Activated CD4-positive, alpha-beta memory T cell treated with anti-CD3 and anti-CD28 coated beads, Interleukin-2, amount 10 ng/mL, durations not matched to agents 7 days and 5 days (primary cell): ENCODE data around the gene STPG1. TPM values are rescaled to one million over a fixed set of nuclear protein-coding genes. Genes with fewer than 3 reads are reported as not detected.

Experiments
- CTCF ChIA-PET: fragments of 350-600 bp; sonication (Branson Sonifier 250); formaldehyde crosslinking; loops from one replicate; lab custom pipeline; 2021; ENCODE audit warnings: antibody characterized with exemption, inconsistent platforms; lab: Charles Lee
- POLR2A ChIA-PET: fragments of 350-600 bp; sonication (Branson Sonifier 250); formaldehyde crosslinking; loops from one replicate; lab custom pipeline; 2021; ENCODE audit warnings: antibody characterized with exemption; lab: Charles Lee
- DNase-seq: peaks from one replicate; pipeline ENCODE4 v3.0.0-alpha.2; 2020
- H3K27ac Mint-ChIP-seq: one replicate; pipeline ENCODE4 v1.8.0; 2021; ENCODE audit warnings: mild to moderate bottlenecking, mixed read lengths
- H3K27me3 Mint-ChIP-seq: one replicate; pipeline ENCODE4 v1.8.0; 2021; ENCODE audit warnings: mixed read lengths
- H3K36me3 Mint-ChIP-seq: one replicate; pipeline ENCODE4 v1.8.0; 2021; ENCODE audit warnings: low read depth, mixed read lengths
- H3K4me1 Mint-ChIP-seq: one replicate; pipeline ENCODE4 v1.8.0; 2021; ENCODE audit warnings: mixed read lengths
- H3K4me3 Mint-ChIP-seq: one replicate; pipeline ENCODE4 v1.8.0; 2021; ENCODE audit warnings: mild to moderate bottlenecking, mixed read lengths
- H3K9me3 Mint-ChIP-seq: one replicate; pipeline ENCODE4 v1.8.0; 2021; ENCODE audit warnings: mixed read lengths
- total RNA-seq, 2 experiments: library from RNA; stranded (reverse); gene quantifications; one replicate each; pipeline ENCODE4 v1.2.3, GENCODE V29; 2021

Gene STPG1
- total RNA-seq, 2 experiments from 2014 or later: 9.1 to 9.5 TPM

DNA sequence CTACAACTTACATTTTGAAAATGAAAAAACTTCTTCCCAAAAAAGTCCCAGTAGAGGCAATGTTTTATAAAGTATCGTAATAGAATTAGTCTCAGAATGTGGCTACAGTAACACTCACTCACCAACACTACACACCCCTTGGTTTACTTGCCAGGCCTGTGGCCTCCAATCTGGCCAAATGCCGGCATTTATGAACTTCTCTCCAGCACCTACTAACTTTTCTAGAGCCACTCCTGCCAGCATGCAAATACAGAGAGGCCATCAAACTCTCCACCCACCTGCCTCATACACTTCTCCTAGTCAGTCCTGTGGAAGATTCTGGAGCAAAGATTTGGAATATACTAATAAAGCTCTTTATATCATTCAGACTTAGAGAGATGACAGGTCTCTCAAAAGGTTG lies 32.3 kb downstream of the STPG1 start:
- Mint-ChIP-seq H3K27me3 (no peaks in the 10 kb centered on the region), H3K9me3 (no peaks in the 10 kb centered on the region), H3K27ac (no peak overlapping the region), H3K36me3 (peaks cover 7% of the 10 kb centered on the region), H3K4me1 (peaks cover 27% of the 10 kb centered on the region), H3K4me3 (no peak overlapping the region)
- CTCF ChIA-PET: interaction anchor here (1.8 to 2.5 kb wide), 2 partner anchors 9 to 183 kb away, joined by 6 to 8 read pairs; no protein-coding TSS in a partner anchor
- POLR2A ChIA-PET: no interaction called here
- DNase-seq: no peak

DNA sequence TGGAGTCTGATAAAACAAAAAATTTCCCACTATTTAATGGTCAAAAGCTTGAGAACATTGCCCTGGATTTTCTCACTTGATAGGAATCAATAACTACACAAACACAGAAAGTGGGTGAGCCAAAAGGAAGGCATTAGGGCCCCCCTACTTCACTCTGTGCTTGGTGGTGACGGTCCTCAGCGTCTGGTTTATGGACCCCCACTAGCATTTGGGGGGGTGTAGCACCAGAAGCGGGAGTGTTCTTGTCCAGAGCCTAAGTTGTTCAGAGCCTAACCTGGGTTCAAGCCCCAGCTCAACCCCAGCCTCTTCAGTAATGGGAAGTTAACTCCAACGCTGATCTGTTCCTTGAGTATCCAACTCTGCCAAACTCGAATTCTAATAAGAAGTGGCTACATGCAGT lies 33.1 kb downstream of the STPG1 start:
- CTCF ChIA-PET: interaction anchor here (1.0 to 2.5 kb wide), 3 partner anchors 10 to 182 kb away, joined by 3 to 8 read pairs (median 6); no protein-coding TSS in a partner anchor
- Mint-ChIP-seq H3K27ac (no peak overlapping the region), H3K36me3 (peaks cover 7% of the 10 kb centered on the region)

GRCh38 chr1:24379733-24380315 lies 33.8 kb downstream of the STPG1 start:
- ChIA-PET CTCF (interaction anchor here (1.0 to 2.5 kb wide), 3 partner anchors 11 to 181 kb away, joined by 3 to 8 read pairs (median 6); no protein-coding TSS in a partner anchor), POLR2A (no interaction called here)
- peaks cover 14% of the 10 kb centered on the region for H3K4me1 Mint-ChIP-seq
- DNase-seq: no peak
- peaks cover 7% of the 10 kb centered on the region for H3K36me3 Mint-ChIP-seq
- H3K27ac Mint-ChIP-seq: no peak overlapping the region
- H3K27me3 Mint-ChIP-seq: no peaks in the 10 kb centered on the region
- no peak overlapping the region for H3K4me3 Mint-ChIP-seq
- no peaks in the 10 kb centered on the region for H3K9me3 Mint-ChIP-seq

More for the DNA sequence above, 33.1 kb downstream of the STPG1 start:
- H3K4me1 Mint-ChIP-seq: peaks cover 21% of the 10 kb centered on the region
- POLR2A ChIA-PET: no interaction called here
- no peaks in the 10 kb centered on the region for H3K27me3 Mint-ChIP-seq
- no peaks in the 10 kb centered on the region for H3K9me3 Mint-ChIP-seq
- no peak overlapping the region for H3K4me3 Mint-ChIP-seq
- DNase-seq: no peak

GRCh38 chr1:24374891-24375786 lies 38.4 kb downstream of the STPG1 start:
- Mint-ChIP-seq H3K4me3 (no peak overlapping the region), H3K9me3 (no peaks in the 10 kb centered on the region), H3K27ac (no peak overlapping the region), H3K27me3 (no peaks in the 10 kb centered on the region), H3K4me1 (no peaks in the 10 kb centered on the region), H3K36me3 (peaks cover 2% of the 10 kb centered on the region)
- ChIA-PET POLR2A (no interaction called here), CTCF (no interaction called here)
- no peak for DNase-seq

DNA sequence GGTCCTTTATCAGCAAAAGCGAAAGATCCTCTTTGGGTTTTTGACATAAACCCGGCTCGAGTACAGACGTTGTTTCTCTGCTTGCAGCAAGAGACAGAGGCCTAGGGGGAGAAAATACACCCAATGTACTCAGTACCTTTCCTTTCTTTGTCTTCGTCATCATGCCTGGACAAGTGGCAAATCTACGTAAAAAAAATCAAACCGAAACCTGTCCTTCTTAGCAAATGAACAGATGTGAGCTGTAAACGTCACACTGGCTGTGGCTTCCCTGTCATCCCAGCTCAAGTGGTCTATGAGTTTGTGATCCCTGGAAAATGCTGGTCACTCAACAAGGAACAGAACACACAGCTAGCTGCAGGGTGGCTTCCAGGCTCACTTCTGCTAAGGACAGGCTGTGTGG lies 39.9 kb downstream of the STPG1 start:
- Mint-ChIP-seq H3K27me3 (no peaks in the 10 kb centered on the region), H3K27ac (no peak overlapping the region), H3K36me3 (no peaks in the 10 kb centered on the region), H3K4me3 (no peak overlapping the region), H3K9me3 (no peaks in the 10 kb centered on the region), H3K4me1 (no peaks in the 10 kb centered on the region)
- no peak for DNase-seq
- ChIA-PET CTCF (interaction anchor here (1.6 kb wide), 1 partner anchor 18 kb away, joined by 6 read pairs; no protein-coding TSS in a partner anchor), POLR2A (interaction anchor here (1.4 kb wide), 1 partner anchor 11 kb away, joined by 3 read pairs; no protein-coding TSS in a partner anchor)

- POLR2A ChIA-PET: interaction anchor here (1.4 kb wide), 1 partner anchor 12 kb away, joined by 3 read pairs; no protein-coding TSS in a partner anchor
- Mint-ChIP-seq H3K36me3 (no peaks in the 10 kb centered on the region), H3K9me3 (no peaks in the 10 kb centered on the region), H3K27me3 (no peaks in the 10 kb centered on the region), H3K4me3 (no peak overlapping the region), H3K4me1 (no peaks in the 10 kb centered on the region), H3K27ac (no peak overlapping the region)
- DNase-seq: no peak
- CTCF ChIA-PET: interaction anchor here (1.6 kb wide), 1 partner anchor 18 kb away, joined by 6 read pairs; no protein-coding TSS in a partner anchor
These were observed 40.5 kb downstream of the STPG1 start for GRCh38 chr1:24373044-24373443.

DNA sequence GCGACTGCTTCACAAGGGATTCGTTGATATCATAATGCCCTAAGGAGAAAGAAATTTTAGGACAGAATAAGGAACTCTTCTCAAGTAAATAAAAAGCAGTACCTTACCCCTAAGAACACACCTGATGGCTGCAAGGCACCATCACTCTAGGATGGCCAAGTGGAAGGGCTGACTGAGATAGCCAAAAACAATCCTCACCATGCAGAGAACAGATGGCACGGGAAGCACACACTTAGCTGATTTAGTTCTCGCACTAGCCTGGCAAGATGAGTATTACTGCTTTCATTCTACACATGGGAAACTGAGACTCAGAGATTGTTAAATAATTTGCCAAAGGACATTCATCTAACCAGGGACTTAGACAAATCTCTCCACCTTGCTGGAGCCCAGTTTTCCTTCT lies 43.8 kb downstream of the STPG1 start:
- Mint-ChIP-seq H3K36me3 (no peaks in the 10 kb centered on the region), H3K4me3 (no peak overlapping the region), H3K4me1 (peaks cover 15% of the 10 kb centered on the region), H3K27me3 (no peaks in the 10 kb centered on the region), H3K27ac (no peak overlapping the region), H3K9me3 (no peaks in the 10 kb centered on the region)
- CTCF ChIA-PET: interaction anchor here (1.2 kb wide), 1 partner anchor 21 kb away, joined by 3 read pairs; no protein-coding TSS in a partner anchor
- POLR2A ChIA-PET: no interaction called here
- no peak for DNase-seq

- Mint-ChIP-seq H3K27me3 (no peaks in the 10 kb centered on the region), H3K27ac (no peak overlapping the region), H3K36me3 (no peaks in the 10 kb centered on the region), H3K4me3 (no peak overlapping the region), H3K9me3 (no peaks in the 10 kb centered on the region), H3K4me1 (peaks cover 21% of the 10 kb centered on the region)
- ChIA-PET CTCF (no interaction called here), POLR2A (interaction anchor here (1.4 to 1.7 kb wide), 2 partner anchors 13 to 22 kb away, joined by 3 to 5 read pairs; no protein-coding TSS in a partner anchor)
- no peak for DNase-seq
These were observed 44.4 kb downstream of the STPG1 start for GRCh38 chr1:24369199-24369598.

DNA sequence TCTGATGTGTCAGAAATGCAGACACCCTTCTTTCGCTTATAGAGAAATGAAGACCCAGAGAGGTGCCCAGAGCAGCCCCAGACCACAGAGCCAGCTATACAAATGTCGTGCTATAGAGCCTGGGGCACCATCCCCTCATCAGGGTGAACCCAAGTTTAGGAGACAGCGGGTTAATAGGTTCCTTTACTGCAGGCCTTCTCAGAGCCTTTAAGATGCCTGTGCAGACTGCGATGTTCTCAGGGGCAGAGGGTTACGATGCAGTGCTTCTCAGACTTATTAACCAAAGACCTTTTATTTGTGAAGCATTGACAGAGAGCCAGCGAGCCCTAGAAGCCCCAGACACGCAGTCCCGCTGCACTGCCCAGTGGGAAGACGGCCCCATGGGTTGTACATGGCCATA lies 46.9 kb downstream of the STPG1 start:
- ChIA-PET POLR2A (no interaction called here), CTCF (interaction anchor here (0.9 to 2.5 kb wide), 4 partner anchors 18 to 165 kb away, joined by 4 to 8 read pairs (median 6); no protein-coding TSS in a partner anchor)

DNA sequence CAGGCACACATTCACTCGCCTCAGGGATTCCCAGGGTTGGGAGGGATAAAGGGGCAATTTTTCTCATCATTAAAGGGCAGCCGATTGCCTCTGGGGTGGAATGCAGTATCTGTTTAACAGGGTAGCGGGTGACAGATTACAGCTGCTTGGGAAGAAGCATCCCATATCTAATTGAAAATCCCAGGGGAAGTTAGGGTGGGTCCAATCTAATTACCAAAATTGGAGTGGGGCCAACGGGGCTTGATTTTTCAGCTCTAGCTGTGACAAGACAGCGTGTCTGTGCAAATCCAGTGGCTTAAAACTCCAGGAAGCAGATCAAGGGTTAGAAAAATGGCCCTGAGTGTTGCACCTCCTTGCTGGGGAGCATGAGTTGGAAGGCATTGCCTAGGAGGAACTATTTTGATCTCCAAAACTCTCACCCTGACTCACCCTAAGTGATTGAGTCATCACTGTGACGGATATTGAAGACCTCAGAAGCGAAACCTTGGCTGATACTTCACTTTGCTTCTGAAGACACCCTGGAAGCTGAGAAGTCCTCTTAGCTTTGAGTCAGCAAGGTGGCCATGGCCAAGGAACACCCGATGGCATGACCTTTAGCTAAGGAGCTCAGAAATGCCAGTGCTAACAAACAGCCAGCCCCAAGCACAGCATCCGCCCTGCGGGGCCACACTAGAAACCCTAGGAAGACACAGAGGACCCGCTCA lies 48.5 kb downstream of the STPG1 start:
- DNase-seq: peak; percentile 47
- H3K27ac Mint-ChIP-seq: peak overlapping the region; percentile 66
- H3K36me3 Mint-ChIP-seq: no peaks in the 10 kb centered on the region
- H3K27me3 Mint-ChIP-seq: peaks cover 1% of the 10 kb centered on the region
- H3K4me1 Mint-ChIP-seq: peaks cover 27% of the 10 kb centered on the region
- POLR2A ChIA-PET: interaction anchor here (0.9 to 1.7 kb wide), 3 partner anchors 20 to 48 kb away, joined by 5 to 9 read pairs (median 8); no protein-coding TSS in a partner anchor
- CTCF ChIA-PET: interaction anchor here (1.3 to 2.5 kb wide), 3 partner anchors 19 to 163 kb away, joined by 4 to 8 read pairs (median 6); no protein-coding TSS in a partner anchor
- no peaks in the 10 kb centered on the region for H3K9me3 Mint-ChIP-seq
- no peak overlapping the region for H3K4me3 Mint-ChIP-seq

More for the DNA sequence above, 46.9 kb downstream of the STPG1 start:
- no peak for DNase-seq
- Mint-ChIP-seq H3K9me3 (no peaks in the 10 kb centered on the region), H3K27ac (no peak overlapping the region), H3K4me1 (peaks cover 27% of the 10 kb centered on the region), H3K27me3 (peaks cover 1% of the 10 kb centered on the region), H3K36me3 (no peaks in the 10 kb centered on the region), H3K4me3 (no peak overlapping the region)

- no peak overlapping the region for H3K4me3 Mint-ChIP-seq
These were observed 49.0 kb downstream of the STPG1 start for GRCh38 chr1:24364605-24364974.

GRCh38 chr1:24363994-24364393 lies 49.6 kb downstream of the STPG1 start:
- Mint-ChIP-seq H3K36me3 (no peaks in the 10 kb centered on the region), H3K4me3 (no peak overlapping the region), H3K27ac (no peak overlapping the region), H3K27me3 (peaks cover 1% of the 10 kb centered on the region), H3K4me1 (peaks cover 27% of the 10 kb centered on the region), H3K9me3 (no peaks in the 10 kb centered on the region)
- ChIA-PET POLR2A (interaction anchor here (0.8 kb wide), 1 partner anchor 42 kb away, joined by 3 read pairs; no protein-coding TSS in a partner anchor), CTCF (no interaction called here)
- no peak for DNase-seq

More at GRCh38 chr1:24364605-24364974, 49.0 kb downstream of the STPG1 start:
- ChIA-PET POLR2A (no interaction called here), CTCF (interaction anchor here (1.3 to 2.5 kb wide), 2 partner anchors 27 to 163 kb away, joined by 6 to 8 read pairs; no protein-coding TSS in a partner anchor)
- DNase-seq: no peak
- peaks cover 1% of the 10 kb centered on the region for H3K27me3 Mint-ChIP-seq
- no peaks in the 10 kb centered on the region for H3K36me3 Mint-ChIP-seq
- H3K9me3 Mint-ChIP-seq: no peaks in the 10 kb centered on the region
- H3K4me1 Mint-ChIP-seq: peaks cover 27% of the 10 kb centered on the region
- H3K27ac Mint-ChIP-seq: no peak overlapping the region
